Measurements from ENCODE around the gene POLA1. TPM values are rescaled to one million over a fixed set of nuclear protein-coding genes. Genes with fewer than 3 reads are reported as not detected.

POLA1 gene
- polyA plus RNA-seq, 1 donor from 2014 or later: 5.8 TPM

DNA sequence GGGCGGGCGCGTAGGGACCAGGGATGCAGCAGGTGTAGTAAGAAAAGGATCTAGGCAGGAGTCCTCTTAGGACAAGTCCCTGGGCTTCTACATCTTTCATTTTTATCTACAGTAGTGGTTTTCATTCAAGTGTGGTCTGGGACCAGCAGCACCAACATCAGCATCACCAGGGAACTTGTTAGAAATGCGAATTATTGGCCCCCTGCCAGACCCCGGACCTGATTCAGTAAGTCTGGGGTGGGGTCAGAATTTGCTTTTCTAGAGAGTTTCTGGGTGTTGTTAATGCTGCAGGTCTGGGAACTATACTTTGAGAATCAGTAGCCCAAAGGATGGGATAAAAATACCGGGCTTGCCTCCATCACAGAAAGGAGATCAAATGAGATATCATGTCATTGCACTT lies 45.2 kb upstream of the POLA1 start:
- H3K79me2 ChIP-seq (replicated peaks; ENCODE audit: insufficient read depth, low read length): no peaks in the 10 kb centered on the region
- no peak overlapping the region for H2AFZ ChIP-seq (ENCODE audit: low read depth, low read length)
- H3K9me3 ChIP-seq (ENCODE audit: low read length): no peaks in the 10 kb centered on the region
- H4K20me1 ChIP-seq (ENCODE audit: insufficient read depth): no peaks in the 10 kb centered on the region
- no peaks in the 10 kb centered on the region for H3K36me3 ChIP-seq (ENCODE audit: insufficient read depth, low read length)
- no peaks in the 10 kb centered on the region for H3F3A ChIP-seq (ENCODE audit: insufficient read depth, low read length, poor library complexity, severe bottlenecking)
- H3K27me3 ChIP-seq (ENCODE audit: insufficient read depth, low read depth, low read length): no peaks in the 10 kb centered on the region
- no peak overlapping the region for H3K9ac ChIP-seq (ENCODE audit: low read length)
- H3K9me2 ChIP-seq (ENCODE audit: insufficient read depth, low read length): no peaks in the 10 kb centered on the region
- H3K27ac ChIP-seq (ENCODE audit: low read length): no peak overlapping the region
- no peak overlapping the region for H3K4me3 ChIP-seq (ENCODE audit: low read length)
- no peak overlapping the region for H3K4me2 ChIP-seq (ENCODE audit: low read length)
- TF ChIP-seq, protein P1, sequence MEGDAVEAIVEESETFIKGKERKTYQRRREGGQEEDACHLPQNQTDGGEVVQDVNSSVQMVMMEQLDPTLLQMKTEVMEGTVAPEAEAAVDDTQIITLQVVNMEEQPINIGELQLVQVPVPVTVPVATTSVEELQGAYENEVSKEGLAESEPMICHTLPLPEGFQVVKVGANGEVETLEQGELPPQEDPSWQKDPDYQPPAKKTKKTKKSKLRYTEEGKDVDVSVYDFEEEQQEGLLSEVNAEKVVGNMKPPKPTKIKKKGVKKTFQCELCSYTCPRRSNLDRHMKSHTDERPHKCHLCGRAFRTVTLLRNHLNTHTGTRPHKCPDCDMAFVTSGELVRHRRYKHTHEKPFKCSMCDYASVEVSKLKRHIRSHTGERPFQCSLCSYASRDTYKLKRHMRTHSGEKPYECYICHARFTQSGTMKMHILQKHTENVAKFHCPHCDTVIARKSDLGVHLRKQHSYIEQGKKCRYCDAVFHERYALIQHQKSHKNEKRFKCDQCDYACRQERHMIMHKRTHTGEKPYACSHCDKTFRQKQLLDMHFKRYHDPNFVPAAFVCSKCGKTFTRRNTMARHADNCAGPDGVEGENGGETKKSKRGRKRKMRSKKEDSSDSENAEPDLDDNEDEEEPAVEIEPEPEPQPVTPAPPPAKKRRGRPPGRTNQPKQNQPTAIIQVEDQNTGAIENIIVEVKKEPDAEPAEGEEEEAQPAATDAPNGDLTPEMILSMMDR (IDR thresholded peaks at IDR 0.05; ENCODE audit: poor library complexity, severe bottlenecking): no peak
- TF ChIP-seq RAD21 (conservative IDR thresholded peaks at IDR 0.05): no peak
- TF ChIP-seq EZH2 (IDR thresholded peaks at IDR 0.05; ENCODE audit: borderline replicate concordance, insufficient read depth, low read length, poor library complexity, severe bottlenecking): no peak
- TF ChIP-seq SMC3 (conservative IDR thresholded peaks at IDR 0.05; ENCODE audit: poor library complexity): no peak
- TF ChIP-seq TAF1 (IDR thresholded peaks at IDR 0.05; ENCODE audit: low read depth): no peak
- no peak for TF ChIP-seq EP300 (conservative IDR thresholded peaks at IDR 0.05; ENCODE audit: poor library complexity, severe bottlenecking)
- no peak for TF ChIP-seq MXI1 (conservative IDR thresholded peaks at IDR 0.05; ENCODE audit: poor library complexity, severe bottlenecking)
- TF ChIP-seq REST (IDR thresholded peaks at IDR 0.05; ENCODE audit: borderline replicate concordance): no peak
- no peak for TF ChIP-seq POLR2AphosphoS5 (IDR thresholded peaks at IDR 0.05)

DNA sequence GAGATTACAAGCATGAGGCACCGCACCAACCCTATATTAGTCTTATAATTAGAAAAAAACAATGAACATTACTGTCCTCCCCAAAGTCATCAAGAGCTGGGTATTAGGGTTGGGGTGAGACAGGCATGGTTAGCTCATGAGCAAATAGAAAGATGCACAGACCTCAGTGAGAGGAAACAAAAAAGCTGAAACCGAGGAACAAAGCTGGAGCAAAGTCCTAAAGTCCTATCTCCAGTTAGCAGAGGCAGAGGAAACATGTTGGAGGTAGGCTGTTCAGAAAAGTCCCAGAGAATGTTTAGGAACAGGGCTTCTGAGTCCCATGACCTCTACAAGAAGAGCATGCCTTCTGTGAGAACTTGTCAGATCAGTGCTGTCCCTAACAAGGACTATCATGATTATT lies 41.9 kb upstream of the POLA1 start:
- Histone ChIP-seq H3K4me2 (ENCODE audit: low read length) (no peak overlapping the region), H4K20me1 (ENCODE audit: insufficient read depth) (no peaks in the 10 kb centered on the region), H3K9ac (ENCODE audit: low read length) (no peak overlapping the region)

More for the DNA sequence above, 41.9 kb upstream of the POLA1 start:
- no peaks in the 10 kb centered on the region for H3K9me2 ChIP-seq (ENCODE audit: insufficient read depth, low read length)
- no peaks in the 10 kb centered on the region for H3K79me2 ChIP-seq (replicated peaks; ENCODE audit: insufficient read depth, low read length)
- no peaks in the 10 kb centered on the region for H3K9me3 ChIP-seq (ENCODE audit: low read length)
- H3K36me3 ChIP-seq (ENCODE audit: insufficient read depth, low read length): no peaks in the 10 kb centered on the region
- TF ChIP-seq RAD21 (conservative IDR thresholded peaks at IDR 0.05): no peak
- no peak for TF ChIP-seq EP300 (conservative IDR thresholded peaks at IDR 0.05; ENCODE audit: poor library complexity, severe bottlenecking)
- TF ChIP-seq TAF1 (IDR thresholded peaks at IDR 0.05; ENCODE audit: low read depth): no peak
- TF ChIP-seq SMC3 (conservative IDR thresholded peaks at IDR 0.05; ENCODE audit: poor library complexity): no peak
- TF ChIP-seq POLR2AphosphoS5 (IDR thresholded peaks at IDR 0.05): no peak
- TF ChIP-seq MXI1 (conservative IDR thresholded peaks at IDR 0.05; ENCODE audit: poor library complexity, severe bottlenecking): no peak
- TF ChIP-seq, protein P1 (IDR thresholded peaks at IDR 0.05; ENCODE audit: poor library complexity, severe bottlenecking): no peak
- no peak for TF ChIP-seq EZH2 (IDR thresholded peaks at IDR 0.05; ENCODE audit: borderline replicate concordance, insufficient read depth, low read length, poor library complexity, severe bottlenecking)
- TF ChIP-seq REST (IDR thresholded peaks at IDR 0.05; ENCODE audit: borderline replicate concordance): no peak
- H3K4me3 ChIP-seq (ENCODE audit: low read length): no peak overlapping the region
- H3K27me3 ChIP-seq (ENCODE audit: insufficient read depth, low read depth, low read length): no peaks in the 10 kb centered on the region
- no peak overlapping the region for H3K27ac ChIP-seq (ENCODE audit: low read length)
- no peaks in the 10 kb centered on the region for H3F3A ChIP-seq (ENCODE audit: insufficient read depth, low read length, poor library complexity, severe bottlenecking)
- no peak overlapping the region for H2AFZ ChIP-seq (ENCODE audit: low read depth, low read length)
